Measurements from ENCODE around the gene TAF4.
A peak's percentile ranks its signal among the peaks of the same experiment; 100 is the strongest.

Gene TAF4

DNA sequence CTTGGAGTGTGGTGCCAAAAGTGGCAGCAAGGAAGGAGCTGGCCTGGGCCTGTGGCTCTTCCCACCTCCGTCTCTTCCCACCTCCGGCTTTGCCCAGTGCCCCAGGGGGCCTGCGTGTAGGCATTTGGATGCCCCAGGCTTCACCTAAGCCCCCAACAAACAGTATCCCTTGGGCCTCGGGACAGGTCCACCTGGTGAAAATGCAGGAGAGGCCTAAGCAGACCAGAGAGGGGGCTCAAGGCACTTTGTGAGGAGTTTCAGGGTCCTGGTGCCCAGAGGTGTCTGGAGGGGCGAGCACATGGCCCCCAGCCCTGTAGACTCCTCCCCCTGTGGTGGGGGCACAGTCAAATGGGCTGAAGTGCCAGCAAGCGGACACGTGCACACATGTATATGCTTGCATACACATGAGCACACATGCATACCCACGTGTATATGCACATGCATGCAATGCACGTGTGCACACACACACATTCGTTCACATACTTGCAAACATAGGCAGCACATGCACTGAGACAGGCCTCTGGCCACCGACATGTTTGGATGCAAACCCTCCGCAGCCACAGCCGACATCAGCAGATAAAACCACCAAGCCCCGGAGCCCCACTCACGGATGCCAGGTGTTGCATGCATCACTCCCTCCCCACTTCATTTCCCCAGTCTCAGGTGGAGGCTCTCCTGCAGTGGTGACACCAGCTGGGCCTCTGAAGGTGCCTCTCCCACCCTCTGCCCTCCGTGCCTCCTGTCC is 124.5 kb downstream of the TAF4 start:
- no peak for DNase-seq

DNA sequence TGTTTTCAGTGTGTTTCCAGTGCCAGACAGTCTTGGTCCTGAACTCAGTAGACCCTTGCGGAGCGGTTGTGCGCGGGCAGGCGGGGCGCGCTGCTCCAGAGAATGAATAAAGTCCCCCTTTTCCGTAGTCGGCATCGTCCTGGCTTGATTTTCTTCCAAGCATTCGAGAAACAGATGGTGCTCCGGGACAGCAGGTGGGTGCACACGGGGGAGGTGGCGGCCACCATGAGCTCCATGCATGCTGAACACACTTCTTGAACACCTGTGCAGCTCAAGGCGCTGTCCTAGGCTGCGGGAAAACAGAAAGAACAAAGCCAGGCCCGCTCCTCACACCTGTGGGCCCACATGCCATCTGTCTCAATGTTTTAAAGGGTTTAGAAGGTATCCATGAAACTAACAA is 125.2 kb downstream of the TAF4 start:
- peak; percentile 94 for DNase-seq

DNA sequence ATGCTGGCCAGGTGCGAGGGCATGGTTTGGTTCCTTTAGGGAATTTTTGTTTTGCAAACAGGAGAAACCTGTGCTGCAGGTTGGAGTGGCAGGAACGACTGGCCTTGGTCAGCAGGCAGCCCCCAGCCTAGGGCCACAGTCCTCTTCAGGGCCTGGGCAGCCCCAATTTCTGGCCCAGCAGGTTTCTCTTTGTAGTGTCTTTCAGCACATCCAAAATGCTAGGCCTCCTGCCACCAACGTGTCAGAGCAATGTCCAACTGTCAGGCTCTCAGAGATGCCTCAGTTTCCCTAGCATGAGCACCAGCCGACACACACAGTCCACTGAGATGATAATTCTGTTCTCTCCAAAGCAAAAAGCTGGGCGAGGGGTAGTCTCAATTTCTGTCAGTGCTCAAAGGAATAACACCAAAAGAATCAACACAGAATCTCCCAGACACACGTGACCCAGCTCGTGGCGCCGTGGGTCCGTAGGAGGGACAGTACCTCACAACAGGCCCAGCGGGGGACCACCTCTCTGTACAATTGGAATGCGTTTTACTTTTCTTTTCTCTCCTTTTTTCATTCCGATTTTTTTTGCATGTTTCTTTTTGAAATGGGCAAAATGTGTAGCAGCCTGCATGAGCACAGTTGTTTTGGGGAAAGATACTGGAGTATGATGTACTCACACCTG is 125.9 kb downstream of the TAF4 start:
- DNase-seq = no peak

DNA sequence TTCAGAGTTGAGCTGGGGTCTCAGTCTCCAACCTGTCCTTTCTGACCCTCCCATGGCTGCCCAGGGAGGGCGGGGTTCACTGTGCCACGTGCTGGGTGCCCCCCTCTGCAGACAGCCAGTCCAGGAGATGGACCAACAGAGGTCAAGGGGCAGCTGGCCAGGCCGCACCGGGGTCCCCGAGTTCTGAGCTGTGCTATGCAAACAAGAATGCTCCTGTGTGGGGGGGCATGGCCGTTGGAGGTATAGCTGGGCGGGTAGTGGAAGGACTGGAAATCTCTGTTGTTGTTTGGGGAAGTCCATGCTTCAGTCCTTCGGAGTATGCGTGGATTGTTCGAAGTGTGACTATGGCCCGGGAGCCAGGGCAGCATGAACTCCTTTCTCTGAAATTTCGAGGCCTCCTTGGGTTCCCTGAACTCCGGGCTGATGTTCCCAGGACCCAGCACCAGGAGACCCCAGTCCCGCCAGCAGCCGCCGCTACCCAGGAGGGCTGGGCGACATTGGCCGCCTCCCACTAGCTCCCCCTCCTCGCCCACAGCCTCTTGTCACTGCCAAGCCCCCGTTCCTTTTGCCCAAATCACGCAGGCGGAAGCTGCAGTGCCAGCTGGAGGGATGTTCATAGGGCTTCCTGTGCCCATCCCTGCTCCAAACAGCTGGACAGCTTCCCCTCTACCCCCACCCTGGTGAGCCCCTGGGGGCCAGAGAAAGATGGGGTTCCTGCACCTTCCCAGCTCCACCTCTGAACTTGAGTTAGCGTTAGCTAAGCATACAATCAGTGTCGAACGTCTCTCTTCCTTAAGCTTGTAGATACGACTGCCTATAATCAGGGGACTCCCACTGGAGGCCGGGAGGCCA is 126.6 kb downstream of the TAF4 start:
- no peak for DNase-seq

DNA sequence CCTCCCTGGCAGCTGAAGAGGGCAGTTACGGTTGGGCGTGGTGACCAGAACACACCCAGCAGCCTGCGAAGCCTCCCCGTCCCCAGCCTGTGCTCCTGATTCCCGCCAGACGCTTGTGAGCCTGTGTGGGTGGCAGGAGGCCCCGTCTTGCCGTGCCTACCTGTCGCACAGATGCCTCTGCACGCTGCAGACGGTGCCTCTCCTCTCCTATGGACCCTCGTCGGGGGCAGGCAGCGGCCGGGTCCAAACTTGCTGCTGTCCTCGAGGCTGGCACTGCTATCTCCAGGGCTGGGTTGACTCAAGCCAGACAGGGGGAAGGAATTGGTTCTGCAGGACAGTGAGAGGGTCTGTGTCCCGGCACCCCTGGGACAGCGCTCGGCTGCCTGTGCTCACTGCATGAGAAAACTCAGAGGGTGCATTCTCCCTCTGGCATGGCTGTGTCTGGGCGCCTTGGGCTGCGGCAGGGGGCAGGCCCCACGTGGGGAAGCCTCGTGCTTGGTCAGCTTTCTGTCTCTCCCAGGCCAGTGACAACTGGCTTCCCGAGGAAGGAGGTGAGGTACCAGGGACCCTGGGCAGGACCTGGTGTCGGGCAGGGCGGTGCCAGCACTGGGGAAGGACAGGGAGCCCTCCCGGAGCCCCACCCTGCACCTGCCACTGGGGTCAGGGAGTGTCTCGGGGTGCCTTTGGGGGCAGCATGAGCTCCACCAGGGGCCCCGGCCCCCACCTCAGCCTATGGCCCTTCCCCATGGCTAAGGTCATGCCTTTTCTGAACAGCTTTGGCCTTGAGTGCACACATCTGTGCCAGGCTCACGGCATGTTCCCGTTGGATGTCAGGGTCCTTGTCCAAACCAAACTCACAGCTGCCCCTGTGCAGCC is 127.5 kb downstream of the TAF4 start:
- no peak for DNase-seq

DNA sequence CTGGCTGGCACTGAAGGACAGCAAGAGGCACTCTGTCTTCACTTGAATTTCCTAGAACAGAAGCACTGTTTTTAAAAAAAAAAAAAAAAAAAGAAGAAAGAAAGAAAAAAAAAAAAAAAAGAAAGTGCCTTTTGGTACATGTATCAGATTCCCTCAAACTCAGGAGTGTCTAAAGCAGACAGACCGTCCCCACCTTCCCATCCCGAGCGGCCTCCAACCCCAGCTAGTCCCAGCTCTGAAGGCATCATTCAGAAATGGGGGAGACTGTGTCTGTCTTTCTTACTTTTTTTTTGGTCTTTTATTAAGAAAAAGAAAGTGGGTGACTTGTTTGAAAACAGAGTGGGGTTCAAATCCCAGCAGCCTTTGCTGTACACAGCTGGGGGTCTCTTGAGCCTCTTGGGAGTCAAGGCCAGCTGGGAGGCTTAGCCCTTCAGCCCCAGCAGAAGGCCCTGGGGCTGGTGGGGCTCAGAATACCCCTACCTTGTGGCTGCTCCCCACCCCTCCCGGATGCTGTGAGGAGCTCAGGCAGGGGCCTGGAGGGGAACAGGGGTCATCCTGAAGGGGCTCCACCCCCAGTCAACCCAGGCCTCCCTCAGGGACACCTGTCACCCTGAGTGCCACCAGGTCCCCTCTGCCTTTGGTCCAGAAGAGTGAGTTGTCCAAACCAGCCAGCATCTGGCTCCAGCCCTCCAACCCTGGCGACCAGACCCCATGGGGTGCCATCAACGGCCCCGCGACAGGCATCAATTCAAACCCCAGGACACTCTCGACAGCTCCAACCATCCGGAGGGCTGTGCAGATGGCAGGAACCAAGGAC is 128.3 kb downstream of the TAF4 start:
- no peak for DNase-seq

DNA sequence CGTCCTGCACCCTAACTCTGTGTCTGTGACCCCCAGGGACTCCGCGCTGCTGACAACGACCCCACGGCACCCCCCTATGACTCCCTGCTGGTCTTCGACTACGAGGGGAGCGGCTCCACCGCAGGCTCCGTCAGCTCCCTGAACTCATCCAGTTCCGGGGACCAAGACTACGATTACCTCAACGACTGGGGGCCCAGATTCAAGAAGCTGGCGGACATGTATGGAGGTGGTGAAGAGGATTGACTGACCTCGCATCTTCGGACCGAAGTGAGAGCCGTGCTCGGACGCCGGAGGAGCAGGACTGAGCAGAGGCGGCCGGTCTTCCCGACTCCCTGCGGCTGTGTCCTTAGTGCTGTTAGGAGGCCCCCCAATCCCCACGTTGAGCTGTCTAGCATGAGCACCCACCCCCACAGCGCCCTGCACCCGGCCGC is 129.0 kb downstream of the TAF4 start:
- DNase-seq = no peak

DNA sequence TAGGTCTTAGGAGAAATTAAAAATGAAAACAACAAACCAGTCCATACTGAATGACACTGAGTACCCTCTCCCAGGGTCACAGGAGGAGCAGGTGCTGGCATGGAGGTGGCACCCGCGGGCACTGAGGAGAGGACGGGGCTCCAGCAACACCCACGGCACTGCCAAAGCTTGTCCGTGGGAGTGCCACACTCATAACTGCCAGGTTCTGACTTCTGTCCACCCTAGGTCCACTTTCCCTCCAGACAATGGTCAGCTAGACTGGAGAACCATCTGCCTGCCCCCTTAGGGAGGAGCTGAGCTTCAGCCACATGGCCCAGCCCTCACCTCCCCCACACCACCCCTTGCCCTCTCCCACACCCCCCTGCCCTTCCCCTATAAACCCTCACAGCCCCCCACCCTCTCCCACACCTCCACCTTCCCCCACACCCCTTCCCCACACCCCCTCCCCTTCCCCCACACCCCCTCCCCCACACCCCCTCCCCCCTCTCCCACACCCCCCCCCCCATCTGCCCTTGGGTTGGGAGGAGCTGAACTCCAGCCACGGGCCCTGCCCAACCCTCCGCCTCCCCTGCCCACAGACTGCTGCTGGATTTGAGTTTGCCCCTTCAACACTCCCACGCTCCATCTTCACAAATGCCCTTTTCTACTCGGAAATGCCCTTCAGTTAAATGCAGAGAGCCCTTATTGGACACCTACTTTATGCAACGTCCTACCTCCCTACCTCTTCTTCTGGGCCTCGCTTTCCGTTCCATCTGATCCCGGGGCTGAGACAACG is 129.6 kb downstream of the TAF4 start:
- DNase-seq = no peak

DNA sequence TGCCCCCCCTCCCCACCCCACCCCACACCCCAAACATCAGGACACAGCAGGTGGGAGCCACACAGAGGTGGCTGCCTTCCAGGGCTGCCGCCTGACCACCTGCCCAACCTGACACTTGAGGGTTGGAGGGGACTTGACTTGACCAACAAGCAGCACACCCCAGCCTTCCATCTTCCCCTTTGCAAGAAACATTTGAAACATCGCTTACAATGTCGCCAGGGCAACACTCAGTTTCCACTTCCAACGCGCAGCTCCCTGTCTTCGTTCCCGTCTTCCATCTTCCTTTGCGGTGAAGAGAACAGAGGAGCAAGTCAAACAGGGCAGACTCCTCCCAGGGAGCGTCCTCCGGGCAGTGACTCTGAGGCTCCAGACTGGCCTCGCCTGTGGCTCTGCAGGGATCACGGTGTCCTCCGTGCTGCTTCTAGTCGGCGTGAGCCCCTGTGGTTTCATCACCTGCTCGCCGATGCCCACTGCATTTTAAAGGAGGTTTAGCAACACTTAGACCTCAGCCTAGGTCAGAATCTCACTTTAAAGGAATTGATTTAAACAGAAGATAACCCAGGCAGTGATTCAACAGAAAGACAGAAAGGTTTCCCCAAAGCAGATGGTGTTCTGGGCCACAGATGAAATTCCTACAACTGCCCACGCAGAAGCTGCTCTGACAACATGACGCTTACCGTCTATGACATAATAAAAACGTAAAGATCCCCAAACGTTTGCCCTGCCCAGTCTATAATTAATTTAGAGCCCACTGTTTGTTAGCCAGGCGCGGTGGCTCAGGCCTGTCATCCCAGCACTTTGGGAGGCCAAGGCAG is 130.8 kb downstream of the TAF4 start:
- no peak for DNase-seq

DNA sequence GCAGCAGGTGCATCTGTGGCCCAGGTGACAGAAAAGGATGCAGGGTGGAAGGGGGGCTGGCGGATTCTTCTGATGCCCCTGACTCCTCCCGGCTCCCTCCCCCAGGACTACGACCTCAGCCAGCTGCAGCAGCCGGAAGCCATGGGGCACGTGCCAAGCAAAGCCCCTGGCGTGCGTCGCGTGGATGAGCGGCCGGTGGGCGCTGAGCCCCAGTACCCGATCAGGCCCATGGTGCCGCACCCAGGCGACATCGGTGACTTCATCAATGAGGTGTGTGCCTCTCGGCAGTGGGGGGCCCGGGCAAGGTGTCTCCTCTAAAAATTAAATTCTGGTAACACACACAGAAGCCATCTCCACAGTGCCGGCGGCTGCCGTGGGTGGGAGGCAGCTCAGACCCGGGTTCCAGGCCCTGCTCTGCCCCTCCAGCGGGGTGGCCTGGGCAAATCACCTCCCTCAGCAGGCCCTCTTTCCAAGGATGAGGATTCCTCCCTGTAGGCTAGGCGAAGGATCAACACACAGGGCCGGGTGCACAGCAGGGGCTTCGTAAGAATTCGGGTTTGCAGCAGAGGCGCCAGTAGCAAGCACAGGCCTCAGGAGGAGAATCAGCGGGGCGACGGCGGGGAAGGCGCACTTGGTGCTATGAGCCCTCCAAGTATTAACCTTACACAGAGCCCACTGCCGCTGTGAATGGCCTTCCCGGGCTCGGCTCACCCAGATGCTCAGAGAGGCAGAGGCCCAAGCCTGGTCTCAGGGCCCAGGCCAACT is 131.5 kb downstream of the TAF4 start:
- DNase-seq = no peak

DNA sequence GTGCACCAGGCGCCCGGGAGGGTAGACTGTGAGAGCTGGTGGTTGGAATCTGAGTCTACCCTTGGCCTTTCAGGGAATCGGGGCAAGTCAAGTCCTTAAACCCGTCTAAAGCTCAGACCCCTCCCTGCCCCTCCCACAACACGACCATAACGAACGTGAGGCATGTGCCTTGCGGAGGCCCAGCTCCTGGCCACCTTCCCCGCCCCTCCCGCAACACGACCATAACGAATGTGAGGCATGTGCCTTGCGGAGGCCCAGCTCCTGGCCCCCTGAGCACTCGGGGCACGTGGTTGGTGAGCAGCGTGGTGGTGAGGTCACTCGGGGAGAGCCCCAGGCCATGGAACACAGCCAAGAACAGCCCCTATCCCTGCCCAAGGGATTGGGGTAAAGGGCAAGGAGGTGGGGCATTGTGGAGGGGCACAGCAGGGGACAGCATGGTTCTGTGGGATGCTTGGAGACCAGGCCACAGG is 132.2 kb downstream of the TAF4 start:
- DNase-seq = no peak

DNA sequence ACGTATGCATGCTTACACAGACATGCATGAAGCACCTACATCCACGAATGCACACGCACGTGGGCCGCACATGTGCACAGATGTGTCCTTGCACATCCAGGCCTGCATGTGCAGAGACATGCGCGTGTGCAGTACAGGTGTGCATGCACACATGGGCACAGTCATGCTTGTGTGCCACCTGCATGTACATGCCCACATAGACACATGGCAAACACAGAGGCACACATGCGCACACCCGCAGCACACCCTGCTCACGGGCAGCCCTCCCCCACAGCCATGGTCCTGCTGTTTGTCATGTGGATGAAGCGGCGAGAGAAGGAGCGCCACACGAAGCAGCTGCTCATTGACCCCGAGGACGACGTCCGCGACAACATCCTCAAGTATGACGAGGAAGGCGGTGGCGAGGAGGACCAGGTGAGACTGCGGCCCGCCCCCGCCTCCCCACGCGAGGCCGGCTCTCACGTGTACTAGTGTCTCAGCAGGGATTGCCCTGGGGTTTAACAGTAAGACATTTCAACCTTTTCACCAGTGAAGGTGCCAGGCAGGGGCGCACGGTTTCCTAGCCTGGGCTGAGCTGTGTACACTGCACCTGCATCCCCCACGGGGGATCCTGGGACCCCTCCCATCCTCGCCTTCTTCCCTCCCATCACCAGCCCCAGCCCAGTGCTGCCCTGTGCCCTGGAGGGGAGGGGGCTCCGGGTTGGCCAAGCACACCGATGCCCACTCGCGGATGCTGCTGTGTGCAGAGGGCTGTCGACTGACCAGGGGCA is 132.8 kb downstream of the TAF4 start:
- no peak for DNase-seq

DNA sequence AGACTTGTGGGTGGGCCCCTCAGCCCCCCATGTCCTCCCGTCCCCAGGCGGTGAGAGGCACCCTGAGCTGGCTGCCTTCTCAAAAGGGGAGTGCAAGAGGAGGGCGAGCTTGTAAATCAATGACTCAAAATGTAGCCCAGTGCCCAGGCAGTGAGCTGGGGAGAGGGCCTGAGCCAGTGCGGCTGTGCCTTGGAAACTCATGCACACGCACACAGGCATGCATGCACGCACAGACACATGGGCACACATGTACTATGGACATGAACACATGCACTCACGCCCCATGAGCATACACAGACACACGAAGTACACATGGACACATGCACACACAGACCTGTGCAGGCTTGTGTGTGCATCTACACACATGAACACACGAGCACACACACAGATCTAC is 133.5 kb downstream of the TAF4 start:
- DNase-seq = no peak

DNA sequence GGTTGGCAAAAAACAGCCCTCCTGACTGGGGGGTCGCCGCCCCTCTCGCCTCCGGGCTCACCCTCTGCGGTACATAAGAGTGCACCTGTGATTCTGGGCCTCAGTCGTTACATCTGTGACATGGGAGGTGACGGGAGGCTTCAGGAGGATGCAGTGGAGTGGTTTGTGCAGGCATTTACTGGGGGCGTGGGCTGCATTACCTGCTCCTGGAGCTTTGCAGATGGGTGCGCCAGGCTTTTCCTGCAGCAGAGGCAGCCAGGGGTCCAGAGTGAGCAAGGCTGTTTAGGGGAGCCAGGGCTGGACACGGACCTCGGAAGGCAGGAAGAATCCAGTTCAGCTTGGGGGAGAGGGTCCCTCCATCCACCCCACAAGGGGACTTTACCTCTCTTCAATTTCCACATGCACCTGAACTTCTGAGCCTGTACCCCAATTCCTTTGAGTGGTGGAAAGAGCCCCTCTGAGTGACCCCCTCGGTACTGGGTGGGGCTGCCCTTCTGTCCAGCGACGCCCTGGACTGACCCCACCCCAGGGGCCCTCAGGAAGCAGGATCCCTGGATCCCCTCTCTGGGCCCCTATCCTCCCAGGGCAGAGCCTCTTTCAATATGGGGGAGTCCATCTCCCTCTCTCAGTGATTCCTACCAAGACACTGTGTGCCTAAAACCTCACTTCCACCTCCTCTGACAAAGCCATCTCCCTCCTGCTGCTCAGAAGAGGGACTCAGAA is 134.0 kb downstream of the TAF4 start:
- no peak for DNase-seq

DNA sequence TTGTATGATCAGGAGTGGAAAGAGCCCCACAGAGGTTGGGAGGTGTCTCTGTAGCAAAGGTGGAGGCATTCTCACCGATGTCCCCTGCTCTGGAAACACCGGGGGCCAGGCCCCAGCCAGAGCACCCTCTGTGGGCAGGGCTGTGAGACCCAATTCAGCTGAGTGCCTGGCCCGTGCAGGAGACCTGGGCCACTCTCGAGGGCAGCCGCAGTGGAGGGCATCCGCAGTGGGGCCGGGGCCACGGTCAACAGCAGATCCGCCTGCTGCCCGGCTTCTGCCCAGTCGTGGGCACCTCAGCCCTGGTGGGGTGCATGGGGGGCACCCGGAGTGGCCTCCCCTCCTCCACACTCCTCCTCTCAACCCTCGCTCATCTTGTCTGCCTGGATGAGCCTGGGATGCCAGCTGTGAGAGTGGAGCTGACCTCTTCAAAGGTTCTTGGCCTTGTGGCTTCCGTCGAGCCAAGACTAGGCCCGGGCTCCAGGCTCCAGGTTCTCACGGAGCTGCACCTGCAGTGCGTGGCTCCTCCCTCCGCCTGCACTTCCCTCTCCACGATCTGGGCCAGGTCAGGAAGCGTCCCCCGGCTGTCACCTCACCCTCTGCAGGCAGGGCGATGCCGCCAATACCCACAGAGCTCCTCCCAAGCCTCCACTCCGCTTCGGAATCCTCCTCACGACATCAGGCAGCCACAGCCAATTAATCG is 134.8 kb downstream of the TAF4 start:
- no peak for DNase-seq

DNA sequence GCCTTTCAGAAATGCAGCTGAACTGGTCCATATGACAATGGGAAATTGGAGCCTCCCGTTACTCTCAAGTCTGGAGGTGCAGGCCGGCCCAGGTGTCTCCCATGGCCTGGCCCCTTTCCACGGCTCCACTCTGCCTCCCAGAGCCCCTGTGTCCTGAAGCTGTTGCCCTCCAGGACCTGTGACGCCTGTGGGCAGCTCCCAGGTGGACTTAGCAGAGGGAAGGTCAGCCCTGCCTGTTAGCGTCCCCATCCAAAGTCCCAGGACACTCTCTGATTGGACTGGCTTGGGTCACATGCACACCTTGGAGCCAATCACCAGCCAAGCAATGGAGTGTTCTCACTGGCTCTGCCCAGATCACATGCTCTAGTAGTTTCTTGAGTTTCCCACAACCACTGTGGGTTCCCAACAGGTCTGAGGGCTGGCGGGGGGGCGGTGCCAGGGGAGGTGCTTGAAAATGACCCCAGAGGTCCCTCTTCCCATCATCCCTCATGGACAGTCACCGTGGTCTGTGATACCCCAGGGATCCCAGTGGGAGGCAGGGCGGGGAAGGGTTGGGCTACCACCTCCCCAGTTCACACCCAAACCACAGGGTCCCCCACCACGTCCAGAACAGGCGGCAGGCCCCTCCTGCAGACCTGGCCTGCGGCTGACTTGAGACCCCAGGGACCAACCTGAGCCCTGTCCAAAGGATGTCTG is 135.6 kb downstream of the TAF4 start:
- DNase-seq = no peak
